GM19372 (cell line): ENCODE measurements around the gene PRKACB.

Experiments
- ATAC-seq: cut with Tn5 transposase; IDR thresholded peaks from one replicate; pipeline ENCODE4 v1.9.1; 2021; ENCODE audit warnings: mild to moderate bottlenecking, low read depth, moderate library complexity; ENCODE audit not compliant: unreplicated experiment

PRKACB gene

DNA sequence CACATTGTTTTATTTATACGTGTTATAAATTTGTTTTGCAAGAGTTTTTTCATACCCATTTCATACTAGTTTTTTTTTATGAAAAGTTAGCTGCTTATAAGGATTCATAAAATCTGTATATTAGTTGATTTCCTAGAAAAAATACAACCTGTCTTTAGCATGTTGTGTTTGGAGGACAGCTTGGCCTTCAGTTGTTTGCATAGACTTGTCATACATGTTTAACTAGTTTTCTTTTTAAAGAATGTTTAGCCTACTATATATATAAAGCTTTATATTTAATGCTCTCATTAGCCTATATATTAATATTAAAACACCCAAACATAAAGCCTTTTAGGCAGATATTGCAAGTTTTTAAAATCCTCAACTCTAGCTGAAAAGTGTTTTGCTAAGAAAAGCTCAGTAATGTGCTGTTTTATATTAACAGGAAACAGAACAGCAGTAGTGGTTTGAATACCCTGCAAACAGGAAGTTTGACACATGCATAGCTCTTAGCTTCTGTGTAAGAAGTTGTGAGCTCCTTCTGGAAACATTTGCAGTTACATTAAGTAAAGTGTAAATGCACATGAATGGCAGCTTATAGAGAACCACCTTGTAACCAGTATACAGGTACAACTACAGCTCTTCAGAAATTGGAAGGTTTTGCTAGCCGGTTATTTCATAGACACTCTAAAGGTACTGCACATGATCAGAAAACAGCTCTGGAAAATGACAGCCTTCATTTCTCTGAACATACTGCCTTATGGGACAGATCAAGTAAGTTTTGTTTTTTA is at the start of gene PRKACB:
Gene PRKACB (plus strand): TSS at position 476 of the 770 bp plus-strand sequence. CDS start 91 bp downstream, at position 567.
- ATAC-seq: peak; percentile 96

DNA sequence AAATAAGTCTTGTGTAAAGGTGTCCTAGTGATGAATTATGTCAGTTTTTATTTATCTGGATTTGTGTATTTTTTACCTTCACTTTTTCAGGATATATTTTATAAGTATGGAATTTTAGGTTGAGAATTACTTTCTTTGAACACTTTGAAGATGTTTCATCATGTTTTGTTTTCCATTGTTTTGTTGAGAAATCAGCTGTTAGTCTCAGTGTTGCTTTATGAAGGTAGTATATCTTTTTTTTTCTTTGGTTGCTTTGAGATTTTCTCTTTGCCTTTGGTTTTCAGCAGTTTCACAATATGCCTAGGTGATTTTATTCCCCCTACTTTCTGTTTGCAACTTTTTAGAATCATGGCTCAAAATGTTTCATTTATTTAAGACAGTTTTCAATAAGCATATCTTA is 48.8 kb upstream of the PRKACB start:
- ATAC-seq: no peak

DNA sequence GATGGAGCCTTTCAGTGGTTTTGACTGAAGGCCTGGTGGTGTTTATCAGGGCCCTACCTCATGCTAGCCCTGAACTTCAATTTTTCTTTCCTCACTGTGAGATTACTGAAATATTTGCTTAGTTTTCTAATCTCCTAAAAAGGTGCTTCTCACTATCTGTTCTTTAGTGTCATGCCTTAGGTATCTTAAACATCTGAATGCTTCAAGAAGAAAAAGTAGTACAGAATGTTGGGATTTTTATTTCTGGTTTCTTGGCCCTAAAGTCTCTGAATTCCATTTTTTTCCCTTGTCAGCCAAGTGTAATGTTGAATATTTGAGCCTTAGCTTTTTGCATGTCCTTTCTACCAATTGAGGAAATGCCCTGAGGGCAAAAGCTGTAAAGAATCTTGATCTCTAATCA is 47.9 kb upstream of the PRKACB start:
- no peak for ATAC-seq

DNA sequence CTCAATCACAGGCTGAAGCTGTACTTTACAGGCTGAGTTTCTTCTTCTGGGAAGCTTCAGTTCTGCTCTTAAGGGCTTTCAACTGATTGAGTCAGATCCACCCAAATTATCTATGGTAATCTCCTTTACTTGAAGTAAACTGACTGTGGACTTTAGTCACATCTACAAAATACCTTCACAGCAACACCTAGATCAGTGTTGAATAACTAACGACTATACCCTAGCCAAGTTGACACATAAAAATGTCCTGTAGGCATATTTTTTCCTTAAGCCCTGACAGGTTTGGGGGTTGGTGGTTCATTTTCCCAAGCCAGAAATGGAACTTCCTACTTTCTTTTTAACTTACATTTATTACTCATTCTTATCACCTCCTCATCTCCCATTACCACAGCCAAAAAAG is 42.9 kb upstream of the PRKACB start:
- no peak for ATAC-seq

DNA sequence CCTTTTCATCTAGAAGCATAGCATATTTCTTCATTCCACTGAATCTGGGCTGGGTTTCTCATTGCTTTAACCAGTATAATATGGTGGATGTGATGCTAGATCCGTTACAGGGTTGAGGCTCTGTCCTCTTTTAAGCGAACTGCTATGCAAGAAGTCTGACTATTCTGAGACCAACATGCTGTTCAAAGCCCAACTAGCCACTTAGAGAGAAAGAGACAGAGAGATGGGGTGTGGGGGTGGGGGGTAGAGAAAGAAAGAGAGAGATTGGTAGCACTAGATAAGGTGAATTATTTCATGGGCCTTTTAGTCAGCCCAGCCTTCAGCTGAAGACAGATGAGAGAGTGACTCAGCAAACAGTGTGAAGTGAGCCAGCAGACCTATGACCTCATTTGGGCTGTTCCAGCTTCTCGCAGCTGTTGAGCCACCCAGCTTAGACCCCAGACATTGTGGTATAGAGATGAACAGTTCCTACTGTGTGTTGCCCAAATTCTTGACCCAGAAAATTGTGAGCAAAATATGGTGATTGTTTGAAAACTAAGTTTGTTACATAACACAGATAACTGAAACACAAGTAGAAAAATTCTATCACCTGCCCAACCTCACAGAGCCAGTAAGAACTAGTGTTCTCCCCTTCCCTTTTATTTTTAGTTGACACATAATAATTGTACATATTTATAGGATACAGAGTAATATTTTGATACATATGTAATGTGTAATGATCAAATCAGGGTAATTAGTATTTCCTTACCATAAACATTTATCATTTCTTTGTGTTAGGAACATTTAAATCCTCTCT is 40.7 kb upstream of the PRKACB start:
- no peak for ATAC-seq

DNA sequence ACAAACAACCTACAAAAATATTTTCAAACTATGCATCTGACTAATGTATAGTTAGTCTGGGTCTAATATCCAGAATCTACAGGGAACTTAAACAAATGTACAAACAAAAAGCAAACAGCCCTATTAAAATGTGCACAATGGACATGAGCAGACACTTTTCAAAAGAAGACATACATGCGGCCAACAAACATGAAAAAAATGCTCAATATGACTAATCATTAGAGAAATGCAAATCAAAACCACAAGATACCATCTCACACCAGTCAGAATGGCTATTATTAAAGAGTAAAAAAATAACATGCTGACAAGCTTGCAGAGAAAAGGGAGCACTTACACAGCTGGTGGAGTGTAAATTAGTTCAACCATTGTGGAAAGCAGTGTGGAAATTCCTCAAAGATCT is 36.5 kb upstream of the PRKACB start:
- ATAC-seq: peak; percentile 54

DNA sequence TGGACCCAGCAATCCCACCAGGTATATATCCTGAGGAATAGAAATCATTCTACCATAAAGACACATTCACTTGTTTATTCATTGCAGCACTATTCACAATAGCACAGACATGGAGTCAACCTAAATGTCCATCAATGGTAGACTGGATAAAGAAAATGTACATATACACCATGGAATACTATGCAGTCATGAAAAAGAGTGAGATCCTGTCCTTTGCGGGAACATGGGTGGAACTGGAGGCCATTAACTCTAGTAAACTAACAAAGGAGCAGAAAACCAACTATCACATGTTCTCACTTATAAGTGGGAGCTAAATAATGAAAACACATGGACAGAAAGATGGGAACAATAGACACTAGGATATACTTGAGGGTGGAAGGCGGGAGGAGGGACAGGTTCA is 36.1 kb upstream of the PRKACB start:
- no peak for ATAC-seq

DNA sequence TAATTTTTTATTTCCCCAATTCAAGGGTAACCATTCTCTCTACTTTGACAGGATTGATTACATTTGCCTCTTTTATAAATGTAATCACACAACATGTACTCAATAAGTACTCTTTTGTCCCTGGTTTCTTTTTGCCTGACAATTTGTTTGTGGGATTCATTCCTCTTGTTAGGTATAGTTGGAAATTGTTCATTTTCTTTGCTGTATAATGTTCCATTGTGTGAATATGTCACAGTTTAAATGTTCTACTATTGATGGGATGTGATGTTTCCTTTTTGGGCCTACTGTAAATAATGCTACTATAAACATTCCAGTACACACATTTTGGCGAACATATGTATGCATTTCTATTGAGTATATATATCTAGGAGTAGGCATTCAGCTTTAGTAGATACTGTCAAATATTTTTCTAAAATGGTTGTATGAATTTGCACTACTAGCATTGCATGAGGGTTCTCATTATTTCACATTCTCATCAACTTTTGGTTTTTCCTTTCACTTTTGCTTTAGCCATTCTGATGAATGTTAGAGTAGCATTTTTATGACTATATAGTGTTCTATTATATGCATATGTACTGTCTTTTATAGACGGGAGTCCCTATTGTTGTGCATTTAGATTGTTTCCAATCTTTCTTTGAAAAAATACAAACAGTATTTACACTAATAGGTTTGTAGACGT is 35.0 kb upstream of the PRKACB start:
- no peak for ATAC-seq

DNA sequence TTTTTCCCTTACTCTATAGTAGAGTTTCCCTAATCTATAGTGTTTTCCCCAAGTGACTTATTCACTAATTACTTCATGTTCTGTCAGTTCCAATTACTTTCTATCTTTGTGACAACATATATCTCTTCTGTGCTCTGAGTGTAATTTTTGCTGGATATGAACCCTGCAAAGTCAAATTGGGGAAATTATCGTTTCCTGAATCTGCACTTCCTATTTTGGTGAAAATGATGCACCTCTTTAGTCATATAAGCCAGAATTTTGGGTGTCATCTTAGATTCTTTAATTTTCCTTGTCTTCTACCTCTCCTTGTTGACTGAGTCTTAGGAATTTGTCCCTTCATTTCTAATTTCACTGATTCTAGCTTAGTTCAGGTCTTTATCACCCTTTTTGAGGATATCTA is 33.4 kb upstream of the PRKACB start:
- no peak for ATAC-seq

DNA sequence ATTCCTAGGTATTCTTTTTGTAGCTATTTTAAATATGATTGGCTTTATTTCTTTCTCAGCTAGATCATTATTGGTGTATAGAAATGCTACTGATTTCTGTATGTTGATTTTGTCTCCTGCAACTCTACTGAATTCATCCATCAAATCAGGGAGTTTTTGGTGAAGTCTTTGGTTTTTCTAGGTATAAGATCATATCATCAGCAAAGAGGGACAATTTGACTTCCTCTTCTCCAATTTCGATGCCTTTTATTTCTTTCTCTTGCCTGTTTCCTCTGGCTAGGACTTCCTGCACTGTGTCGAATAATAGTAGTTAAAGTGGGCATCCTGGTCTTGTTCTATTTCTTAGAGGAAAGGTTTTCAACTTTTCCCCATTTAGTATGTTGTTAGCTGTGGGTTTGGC is 27.5 kb upstream of the PRKACB start:
- no peak for ATAC-seq

DNA sequence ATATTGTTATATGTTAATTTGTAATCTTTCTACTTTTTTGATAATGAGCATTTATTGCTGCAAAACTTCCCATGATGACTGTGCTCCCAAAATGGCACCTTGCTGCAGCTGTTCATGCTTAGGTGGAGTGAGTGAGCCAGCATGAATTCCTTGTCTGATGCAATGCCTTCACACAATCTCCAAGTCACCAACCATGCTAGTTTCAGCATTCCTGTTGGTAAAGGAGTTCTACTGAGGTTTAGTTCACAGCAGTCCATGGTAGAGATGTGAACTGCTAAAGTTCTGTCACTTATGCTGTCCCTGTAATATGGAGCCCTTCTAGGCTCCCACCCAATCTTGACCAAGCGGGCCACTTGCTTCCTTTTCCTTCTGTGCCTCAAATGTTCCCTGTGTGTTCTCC is 26.2 kb upstream of the PRKACB start:
- ATAC-seq: no peak

DNA sequence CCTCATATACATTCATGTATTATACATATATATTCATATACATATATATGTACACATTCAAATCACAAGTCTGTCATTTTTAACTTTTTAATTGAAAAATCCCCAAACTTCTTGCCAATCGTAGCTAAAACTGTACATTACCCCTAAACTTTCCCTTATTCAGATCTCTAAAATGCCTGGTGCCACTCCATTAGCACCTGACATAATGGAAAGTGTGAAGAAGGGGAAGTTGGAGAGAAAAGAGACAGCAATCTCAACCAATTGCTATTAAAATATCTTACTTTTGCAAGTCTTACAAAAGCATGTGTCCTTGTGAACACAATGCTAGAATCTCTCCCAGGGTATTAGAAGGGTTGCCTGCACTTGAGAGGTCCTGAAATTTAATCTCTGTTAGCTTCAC is 22.7 kb upstream of the PRKACB start:
- no peak for ATAC-seq

DNA sequence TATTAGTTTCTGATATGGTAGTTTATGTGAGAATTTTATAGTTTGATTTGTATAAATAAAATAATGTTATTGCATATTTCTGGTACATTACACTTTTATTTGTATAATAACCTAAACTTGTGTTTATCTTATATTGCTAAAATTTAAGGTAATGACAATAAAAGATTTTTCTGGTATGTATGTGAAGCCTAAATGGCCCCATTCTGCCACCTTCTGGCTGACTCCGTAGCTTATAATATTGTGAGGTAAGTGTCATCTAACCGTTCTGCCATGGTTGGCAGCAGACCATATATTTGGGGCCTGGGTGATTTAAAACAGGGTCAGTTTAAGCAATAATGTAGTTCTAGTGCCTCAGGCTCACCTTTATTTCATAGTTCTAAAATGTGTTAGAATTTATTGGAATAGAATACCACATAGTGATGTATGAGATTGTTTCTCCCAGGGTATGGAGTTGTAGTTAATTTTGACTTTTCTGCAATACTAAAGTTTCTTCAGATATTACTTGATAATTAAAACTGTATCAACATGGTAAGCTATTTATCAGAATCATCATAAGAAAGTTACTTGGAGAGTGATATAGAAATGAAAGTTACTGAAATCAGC is 21.2 kb upstream of the PRKACB start:
- ATAC-seq: no peak

DNA sequence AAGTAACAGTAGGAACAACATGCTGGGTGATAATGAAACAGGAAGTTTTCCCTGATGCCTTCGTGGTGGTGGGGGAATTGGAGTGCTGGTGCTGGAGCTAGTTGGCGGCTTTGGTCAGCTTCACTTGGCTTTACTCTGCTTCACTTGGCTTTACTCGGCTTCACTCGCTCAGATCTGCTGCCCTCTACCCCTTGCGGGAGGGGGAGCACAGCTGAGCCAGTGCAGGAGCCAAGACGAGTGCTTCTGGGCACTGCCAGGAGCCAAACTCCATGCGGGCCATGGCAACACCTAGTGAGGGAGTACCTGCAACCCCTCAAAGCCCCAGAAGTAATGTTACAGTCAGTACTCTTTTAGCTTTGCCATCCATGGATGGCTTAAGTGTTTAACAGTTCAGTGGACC is 10.6 kb upstream of the PRKACB start:
- no peak for ATAC-seq

DNA sequence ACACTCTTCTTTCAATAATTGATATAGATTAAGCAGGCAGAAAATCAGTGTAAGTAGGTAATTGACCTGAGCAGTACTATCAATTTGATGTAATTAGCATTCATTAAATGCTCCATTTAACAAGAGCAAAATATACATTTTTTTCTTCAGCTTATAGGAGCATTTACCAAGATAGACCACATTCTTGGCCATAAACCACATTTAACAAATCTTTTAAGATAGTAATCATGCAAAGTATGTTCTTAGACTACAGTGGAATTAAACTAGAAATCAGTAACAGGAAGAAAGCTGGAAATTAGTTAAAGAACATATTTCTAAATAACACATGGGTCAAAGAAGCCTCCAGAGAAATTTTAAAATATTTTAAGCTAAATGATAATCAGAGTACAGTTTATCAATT is 8.7 kb upstream of the PRKACB start:
- no peak for ATAC-seq

DNA sequence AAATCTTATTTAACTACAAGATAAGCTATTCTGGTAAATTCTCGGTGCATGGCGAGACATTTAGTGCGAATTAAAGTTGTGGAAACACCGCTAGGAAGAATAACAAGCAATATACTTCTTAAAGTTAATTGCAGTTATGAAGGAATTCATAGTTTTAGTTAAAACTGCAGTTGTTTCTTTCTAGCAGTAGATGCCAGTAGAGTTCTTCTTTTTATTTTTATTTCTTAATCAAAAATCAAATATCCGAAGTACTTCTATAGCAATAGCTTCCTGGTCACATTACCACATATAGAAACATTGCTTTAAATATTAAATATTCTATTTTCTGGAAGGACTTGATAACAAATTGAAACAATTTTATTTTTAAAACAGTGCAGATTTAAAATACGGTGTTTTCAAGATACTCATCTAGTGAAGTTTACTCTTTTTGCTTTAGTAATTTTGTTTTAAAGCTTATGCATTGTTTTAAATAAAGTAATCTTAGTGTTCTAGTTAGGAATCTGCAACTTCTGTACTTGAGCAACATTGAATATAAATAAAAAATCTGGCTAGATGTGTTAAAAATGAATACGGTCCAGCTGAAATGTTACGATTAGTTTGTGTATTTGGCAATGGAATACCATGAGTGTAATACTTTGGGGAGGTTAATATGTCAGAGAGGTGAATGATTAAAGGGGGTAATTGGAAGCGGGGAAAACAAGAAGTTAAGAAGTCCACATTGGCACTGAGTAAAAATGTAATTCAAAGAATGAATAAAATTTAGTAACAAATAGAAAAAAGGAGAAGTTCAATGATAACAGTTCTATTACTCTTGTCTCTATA is 2.7 kb upstream of the PRKACB start:
- no peak for ATAC-seq

DNA sequence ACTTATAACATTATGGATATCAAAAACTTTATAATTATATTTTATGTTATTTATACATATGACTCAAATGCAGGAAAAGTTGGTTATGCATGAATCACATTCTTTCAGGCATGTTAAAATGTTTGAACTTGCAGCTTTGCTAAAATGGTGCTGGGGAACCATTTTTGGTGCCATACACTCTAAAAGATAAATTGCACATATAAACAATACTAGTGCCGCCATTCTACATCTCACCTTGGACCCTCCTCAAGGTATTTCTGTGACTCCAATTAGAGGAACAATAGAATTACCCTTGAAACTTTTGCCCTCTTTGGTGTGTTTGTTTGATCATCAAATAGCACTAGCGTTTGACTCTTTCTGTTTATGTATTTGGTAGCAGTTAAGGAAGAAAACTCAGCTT is 997 bp downstream of the PRKACB start:
- no peak for ATAC-seq

DNA sequence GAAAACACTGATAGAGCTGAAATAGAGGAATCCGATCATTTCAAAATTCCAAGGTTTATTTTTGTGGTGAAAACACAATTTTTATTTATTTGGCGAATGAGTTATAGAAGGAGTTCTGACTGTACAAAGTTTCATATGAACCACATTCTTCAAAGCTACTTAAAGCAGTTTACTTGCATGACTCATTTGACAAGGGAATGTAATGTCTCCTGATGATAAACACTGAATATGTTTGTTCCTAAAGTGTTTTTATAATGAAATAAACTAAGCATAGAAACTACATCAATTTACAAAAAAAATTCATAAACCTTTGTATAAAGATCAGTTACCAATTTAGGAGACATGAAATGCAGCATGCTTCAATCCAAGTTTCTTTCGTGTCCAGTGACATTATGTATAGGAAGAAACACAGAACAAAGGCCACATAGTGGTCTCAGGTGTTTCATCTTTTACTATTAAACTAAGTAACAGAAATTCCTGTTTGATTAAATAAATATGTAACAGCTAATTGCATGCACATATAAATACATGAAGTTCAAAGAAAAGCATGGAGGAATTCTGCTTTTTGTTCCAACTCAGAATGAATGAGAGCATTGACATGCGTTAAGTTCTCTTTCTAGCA is 2.5 kb downstream of the PRKACB start:
- ATAC-seq: no peak

DNA sequence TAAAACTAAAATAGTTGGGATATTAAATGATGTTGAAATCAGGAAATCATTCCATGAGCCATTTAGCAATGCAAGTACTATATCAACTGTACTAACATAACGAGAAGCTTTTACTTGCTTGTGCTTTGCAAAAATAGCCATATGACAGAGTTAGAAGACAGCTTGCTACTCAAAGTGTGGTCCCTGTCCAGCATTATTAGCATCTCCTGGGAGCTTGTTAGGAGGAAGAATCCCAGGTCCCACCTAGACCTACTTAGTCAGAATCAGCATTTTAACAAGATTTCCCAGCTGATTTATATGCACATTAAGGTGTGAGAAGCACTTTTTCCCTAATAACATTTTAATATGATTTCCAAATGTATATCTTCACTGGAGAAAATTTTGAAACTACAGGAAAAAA is 4.7 kb downstream of the PRKACB start:
- no peak for ATAC-seq

DNA sequence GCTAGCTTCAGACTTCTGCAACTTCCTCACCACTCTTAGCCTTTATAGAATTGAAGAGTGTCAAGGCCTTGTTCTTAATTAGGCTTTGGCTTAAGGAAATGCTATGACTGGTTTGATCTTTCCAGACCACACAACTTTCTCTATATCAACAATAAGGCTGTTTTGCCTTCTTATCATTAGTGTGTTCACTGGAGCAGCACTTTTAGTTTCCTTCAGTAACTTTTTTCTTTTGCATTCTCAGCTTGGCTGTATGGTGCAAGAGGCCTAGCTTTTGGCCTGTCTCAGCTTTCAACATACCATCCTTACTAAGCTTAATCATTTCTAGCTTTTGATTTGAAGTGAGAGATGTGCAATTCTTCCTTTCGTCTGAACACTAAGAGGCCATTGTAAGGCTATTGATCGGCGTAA is 8.6 kb downstream of the PRKACB start:
- peak; percentile 51 for ATAC-seq
